WTC11 (cell line): ENCODE measurements around the gene GNAT3.

Source experiments
- AFF4 ChIP-seq: sonication (generic); formaldehyde crosslinking; IDR thresholded peaks from 2 replicates; pipeline ENCODE4 v1.8.1; 2023; ENCODE audit warnings: mild to moderate bottlenecking, missing genetic modification reagents, borderline replicate concordance
- CBFB ChIP-seq: sonication (generic); formaldehyde crosslinking; IDR thresholded peaks from 2 replicates; pipeline ENCODE4 v1.8.1; 2022; ENCODE audit warnings: mild to moderate bottlenecking, low read depth, missing genetic modification reagents
- CTCF ChIP-seq: fragments of 200-600 bp; IDR thresholded peaks from 2 replicates; pipeline ENCODE4 v1.8.0; 2022; ENCODE audit warnings: antibody characterized with exemption
- FOXJ3 ChIP-seq: sonication (generic); formaldehyde crosslinking; IDR thresholded peaks from 2 replicates; pipeline ENCODE4 v1.9.0; 2021; ENCODE audit warnings: missing genetic modification reagents, mild to moderate bottlenecking, borderline replicate concordance
- FOXP1 ChIP-seq: sonication (generic); formaldehyde crosslinking; IDR thresholded peaks from 2 replicates; pipeline ENCODE4 v1.8.0; 2022; ENCODE audit warnings: missing genetic modification reagents, mild to moderate bottlenecking, moderate library complexity, borderline replicate concordance
- MAX ChIP-seq: sonication (generic); formaldehyde crosslinking; IDR thresholded peaks from 2 replicates; pipeline ENCODE4 v1.8.0; 2022; ENCODE audit warnings: mild to moderate bottlenecking, missing genetic modification reagents
- ZBTB43 ChIP-seq: sonication (generic); formaldehyde crosslinking; IDR thresholded peaks from 2 replicates; pipeline ENCODE4 v1.8.1; 2023; ENCODE audit warnings: mild to moderate bottlenecking, missing genetic modification reagents

- TF ChIP-seq ZBTB43: no peak
- no peak for TF ChIP-seq CTCF
- no peak for TF ChIP-seq AFF4 (CRISPR knock-in tag)
- no peak for TF ChIP-seq MAX (CRISPR knock-in tag)
- no peak for TF ChIP-seq CBFB (CRISPR knock-in tag)
- no peak for TF ChIP-seq FOXJ3 (CRISPR knock-in tag)
- TF ChIP-seq FOXP1 (CRISPR knock-in tag): no peak
Measured at GRCh38 chr7:80526472-80526871, 14.6 kb upstream of the GNAT3 start.
